HG03439 (cell line): ENCODE results near the gene MUL1.
"Not testable (repeated sequence)": the region's sequence is repeated elsewhere in the genome, so short reads cannot be mapped to it uniquely, and the experiment has no call there.

Experiments
- ATAC-seq: cut with Tn5 transposase; IDR thresholded peaks from one replicate; pipeline ENCODE4 v1.9.1; 2021; ENCODE audit warnings: mild to moderate bottlenecking, moderate library complexity; ENCODE audit not compliant: unreplicated experiment

The MUL1 gene

DNA sequence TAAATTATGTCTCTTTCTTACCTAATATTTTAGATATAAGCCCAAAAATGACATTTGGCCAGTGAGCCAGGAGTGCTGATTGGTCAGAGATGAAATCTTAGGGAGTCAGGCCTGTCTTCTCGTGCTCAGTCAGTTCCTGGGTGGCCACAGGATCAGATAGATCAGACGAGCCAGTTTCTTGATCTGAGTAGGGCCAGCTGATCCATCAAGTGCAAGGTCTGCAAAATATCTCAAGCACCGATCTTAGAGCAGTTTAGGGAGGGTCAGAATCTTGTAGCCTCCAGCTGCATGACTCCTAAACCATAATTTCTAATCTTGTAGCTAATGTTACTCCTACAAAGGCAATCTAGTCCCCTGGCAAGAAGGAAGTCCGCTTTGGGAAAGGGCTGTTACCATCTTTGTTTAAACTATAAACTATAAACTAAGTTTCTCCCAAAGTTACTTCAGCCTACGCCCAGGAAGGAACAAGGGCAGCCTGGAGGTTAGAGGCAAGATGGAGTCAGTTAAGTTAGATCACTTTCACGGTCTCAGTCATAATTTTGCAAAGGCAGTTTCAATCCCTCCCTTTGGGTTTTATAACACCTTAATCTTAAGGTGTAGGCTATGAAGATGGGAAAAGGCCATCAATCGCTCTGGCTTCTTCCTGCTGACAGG is 11.8 kb upstream of the MUL1 start:
- ATAC-seq: not testable (repeated sequence)

DNA sequence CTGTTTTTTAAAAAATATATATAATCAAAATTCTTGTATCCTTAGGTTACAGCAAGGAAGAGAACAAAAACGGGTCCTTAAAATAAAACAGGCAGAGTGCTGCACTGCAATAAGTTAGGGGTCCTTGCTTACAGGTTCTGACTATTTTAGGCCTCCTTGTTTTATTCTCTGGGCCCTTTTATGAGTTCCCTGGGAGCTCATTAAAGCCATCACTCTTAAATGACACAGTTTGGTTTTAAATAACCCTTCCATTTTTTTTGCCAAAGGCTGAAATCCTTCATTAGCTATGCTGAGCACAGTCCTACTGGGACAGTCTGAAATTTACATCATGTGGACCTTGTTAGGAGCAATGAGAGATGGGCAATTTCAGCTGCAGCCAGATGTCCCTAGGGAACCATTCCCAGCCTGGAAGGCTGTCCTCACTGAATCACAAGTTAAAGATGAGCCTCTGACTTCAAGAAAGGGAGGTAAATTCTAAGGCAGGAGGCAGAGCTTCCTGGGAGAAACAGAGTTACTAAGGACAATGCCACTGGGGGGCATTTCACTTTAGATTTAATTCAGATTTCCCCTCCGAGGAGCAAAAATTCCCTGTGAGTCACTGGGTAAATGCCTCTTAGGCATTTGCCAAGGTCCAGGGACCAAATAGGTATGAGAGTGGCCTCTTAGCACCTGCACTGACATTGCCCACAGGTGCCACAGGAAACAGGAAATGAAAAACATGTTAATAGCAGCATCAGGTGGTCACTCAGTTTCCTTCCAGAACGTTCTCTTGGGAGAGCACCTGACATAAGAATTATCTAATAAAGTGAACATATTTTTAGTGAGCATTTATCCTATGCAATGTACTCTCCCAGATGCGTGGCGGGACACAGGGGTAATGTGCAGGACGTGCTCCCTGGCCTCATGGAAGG is 3.8 kb upstream of the MUL1 start:
- ATAC-seq: no peak

DNA sequence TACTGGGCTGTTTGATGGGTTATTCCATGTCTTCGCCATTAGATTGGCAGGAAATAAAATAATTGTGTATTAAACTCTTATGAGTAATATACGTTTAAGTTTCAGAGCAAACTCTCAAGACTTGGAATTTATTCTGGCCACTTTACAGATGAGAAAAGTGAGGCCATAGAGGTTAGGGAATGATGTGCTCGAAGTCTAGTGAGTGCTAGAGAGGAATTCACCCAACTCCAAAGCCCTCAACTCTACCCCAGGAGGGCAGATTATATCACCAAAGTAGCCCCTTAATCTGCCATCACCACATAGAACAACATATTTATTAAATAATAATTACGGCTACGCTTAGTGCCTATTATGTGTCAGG is 440 bp upstream of the MUL1 start:
- no peak for ATAC-seq

DNA sequence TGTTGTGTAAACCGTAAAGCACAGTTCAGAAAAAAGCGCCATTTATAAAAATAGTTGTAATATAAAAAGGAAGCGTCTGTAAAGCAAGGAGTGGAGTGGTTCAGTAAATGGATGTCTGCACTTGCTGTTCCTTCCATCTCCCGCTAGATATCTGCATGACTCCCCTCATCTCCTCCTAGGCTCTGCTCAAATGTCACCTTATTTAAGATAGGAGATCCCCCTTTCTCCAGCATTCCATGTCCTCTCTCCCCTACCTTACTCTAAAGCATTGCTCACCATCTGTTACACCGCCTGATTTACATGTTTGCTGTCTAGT is 745 bp downstream of the MUL1 start:
- peak; percentile 9 for ATAC-seq

DNA sequence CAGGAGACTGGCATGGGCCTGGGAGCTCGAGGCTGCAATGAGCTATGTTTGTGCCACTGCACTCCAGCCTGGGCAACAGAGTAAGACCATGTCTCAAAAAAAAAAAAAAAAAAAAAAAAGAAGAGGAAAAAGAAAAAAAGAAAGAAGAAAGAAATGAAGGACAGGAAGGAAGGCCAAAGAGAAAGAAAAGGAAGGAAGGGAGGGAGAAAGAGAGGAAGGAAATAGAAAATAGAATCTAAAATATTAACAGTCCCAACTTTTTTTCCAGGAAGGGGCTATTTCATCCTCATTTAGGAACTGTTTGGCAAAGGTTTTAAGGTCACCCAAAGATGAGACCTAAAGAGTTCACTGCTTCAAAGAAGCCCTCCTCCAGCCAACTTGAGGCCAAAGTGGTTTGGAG is 2.5 kb downstream of the MUL1 start:
- ATAC-seq: no peak

DNA sequence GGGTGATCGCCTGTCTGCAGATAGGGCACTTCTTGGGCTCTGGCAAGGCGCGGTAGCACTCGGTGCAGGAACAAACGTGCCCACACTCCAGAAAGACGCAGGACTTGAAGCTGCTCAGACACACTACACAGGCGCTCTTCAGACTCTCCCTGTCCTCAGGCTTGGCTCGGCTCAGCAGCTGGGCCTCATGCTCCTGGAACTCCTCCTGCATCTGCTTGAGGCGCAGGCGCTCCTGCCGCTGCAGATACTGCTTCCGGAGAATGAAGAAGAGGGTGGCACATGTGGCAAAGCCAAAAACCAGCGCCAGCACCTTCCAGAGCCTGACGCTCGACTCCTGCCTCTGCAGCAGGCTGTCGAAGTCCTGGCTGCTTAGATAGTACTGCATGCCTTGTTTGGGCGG is 7.2 kb downstream of the MUL1 start:
- ATAC-seq: no peak

DNA sequence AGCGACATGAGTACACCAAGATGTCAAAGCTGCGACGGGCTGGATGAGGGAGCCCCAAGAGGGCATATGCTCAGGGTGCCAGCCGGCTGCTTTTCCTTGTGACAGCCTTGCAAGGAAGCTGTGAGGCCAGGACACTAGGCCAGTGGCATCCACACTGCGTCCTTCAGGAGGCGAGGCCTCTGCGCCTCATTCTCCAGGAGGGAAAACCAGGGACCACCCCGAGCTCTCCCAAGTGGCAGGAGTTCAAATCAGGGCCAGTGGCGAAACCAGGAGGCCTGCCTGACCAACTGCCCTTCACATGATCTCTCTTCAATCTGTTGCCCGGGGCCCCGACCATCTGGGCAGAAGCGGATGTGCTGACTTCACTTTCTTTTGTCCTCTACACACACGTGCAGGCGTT is 8.2 kb downstream of the MUL1 start:
- no peak for ATAC-seq

DNA sequence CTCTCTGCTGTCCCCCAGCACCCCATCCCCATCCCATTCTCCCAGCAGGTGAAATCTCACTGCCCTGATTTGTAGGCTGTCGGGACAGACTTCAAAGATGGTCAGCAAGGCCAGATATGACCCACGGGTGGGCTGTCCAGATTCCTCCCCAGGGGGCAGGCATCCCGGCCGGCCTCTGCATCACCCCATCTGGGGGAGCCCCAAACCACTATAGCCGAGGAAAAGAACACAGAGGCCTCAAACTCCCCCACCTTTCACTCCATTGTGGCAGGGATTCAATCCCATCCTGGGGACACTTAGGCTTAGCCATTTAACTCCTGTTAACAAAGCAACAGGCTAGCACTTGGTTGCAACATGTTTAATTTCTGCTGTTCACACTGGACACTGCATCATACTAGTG is 8.8 kb downstream of the MUL1 start:
- ATAC-seq: no peak

DNA sequence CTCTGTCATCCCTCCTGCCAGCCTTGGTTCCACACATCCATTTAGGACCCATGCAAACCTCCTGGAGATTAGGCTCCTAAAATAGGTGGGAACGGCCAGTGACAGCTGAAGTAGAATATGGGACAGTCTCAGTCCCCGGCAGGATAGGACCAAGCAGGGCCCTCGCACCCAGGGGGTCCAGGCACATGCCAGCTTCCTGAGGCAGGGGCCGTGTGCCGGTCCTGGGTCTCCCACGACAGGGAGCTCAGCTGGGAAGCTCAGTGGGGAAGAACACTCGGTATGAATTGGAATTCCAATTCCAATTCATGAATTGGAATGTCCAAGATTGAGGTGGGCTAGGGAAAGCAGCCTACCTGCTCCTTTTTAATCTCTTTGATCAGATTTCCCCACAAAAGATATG is 9.8 kb downstream of the MUL1 start:
- no peak for ATAC-seq

DNA sequence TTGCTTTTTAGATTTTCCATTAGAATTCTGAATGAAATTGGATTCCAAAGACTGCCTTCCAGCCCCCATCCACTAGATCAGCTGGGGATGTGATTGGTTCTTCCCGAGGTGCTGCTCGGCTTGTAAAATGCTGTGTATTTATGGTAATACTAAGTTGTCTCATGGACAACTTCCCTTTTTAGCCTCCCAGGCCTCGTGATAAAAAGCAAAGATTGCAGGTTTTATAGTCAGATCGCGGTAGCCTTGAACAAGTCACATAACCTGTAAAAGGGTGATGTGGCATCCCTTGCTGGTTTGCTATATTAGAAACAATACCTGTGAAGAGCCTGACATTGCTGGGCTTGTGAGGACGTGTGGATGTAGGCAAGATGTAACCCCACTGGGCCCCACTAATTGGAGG is 10.4 kb downstream of the MUL1 start:
- ATAC-seq: no peak

DNA sequence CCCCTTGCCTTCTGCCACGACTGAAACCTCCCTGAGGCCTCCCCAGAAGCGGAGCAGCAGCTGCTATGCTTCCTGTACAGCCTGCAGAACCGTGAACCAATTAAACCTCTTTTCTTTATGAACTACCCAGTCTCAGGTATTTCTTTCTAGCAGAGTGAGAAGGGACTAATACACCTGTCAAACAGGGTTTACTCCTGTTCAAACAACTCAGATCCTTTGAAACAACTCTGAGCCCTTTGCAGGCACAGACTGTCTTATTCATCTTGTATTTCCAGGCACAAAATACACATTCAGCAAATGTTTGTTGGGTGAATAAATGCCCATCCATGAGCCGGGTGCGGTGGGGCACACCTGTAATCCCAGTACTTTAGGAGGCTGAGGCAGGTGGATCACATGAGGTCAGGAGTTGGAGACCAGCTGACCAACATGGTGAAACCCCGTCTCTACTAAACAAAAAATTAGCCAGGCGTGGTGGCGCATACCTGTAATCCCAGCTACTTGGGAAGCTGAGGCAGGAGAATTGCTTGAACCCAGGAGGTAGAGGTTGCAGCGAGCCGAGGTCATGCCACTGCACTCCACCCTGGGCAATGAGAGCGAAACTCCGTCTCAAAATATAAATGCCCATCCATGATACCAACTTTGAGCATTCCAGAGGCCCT is 11.1 kb downstream of the MUL1 start:
- ATAC-seq: not testable (repeated sequence)

DNA sequence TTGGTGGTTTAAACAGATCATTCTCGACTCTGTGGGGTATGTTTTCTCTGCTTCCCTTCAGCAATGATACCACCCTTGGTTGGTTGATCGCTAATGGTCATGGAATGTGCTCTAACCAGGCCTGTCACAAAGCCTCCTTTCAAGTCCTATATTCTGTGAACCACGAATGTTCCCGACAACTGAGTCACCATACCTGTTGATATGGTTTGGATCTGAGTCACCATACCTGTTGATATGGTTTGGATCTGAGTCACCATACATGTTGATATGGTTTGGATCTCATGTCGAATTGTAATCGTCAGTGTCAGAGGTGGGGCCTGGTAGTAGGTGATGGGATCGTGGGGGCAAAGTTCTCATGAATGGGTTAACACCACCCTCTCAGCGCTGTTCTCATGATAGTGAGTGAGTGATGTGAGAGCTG is 11.7 kb downstream of the MUL1 start:
- no peak for ATAC-seq

DNA sequence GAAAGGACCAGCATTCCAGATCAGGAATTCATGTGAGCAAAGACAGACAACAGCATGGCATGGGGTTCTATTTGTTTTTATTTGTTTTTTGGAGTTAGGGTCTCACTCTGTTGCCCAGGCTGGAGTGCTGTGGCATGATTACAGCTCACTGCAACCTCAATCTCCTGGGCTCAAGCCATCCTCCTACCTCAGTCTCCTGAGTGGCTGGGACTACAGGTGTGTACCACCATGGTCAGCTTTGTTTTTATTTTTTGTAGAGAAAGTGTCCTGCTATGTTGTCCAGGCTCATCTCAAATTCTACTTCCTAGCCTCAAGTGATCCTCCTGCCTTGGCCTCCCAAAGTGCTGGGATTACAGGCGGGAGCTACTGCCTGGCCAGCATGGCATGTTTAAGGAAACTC is 12.3 kb downstream of the MUL1 start:
- no peak for ATAC-seq

DNA sequence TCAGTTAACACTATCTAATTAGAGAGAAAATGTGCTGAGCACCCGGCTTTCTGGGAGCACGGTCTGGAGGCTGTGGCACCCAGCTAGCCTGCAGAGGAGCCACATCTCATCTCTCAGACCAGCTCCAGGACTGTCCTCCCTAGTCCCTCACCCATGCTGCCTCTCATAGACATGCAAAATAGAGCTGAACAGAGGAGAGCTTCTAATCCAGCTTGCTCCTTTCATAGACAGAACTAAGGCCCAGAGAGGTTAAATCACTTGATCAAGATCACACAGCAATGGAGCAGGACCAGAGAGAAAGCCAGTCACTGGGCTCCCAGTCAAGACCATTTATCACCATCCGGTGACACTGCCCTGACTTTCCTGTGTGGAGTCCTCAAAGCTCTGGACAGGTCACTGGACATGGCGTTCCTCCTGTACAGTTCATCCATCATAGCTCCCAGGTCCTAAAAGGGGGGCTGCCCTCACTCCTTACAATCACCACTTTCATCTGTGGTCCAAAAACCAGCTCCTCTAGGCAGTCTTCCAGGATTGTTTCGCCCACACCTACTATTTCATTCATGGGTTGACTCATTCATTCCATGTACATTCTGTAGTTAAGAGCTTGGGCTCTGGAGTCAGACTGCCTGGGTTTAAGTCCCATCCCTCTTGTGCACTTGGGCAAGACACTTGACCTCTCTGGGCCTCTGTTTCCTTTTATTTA is 13.2 kb downstream of the MUL1 start:
- no peak for ATAC-seq

DNA sequence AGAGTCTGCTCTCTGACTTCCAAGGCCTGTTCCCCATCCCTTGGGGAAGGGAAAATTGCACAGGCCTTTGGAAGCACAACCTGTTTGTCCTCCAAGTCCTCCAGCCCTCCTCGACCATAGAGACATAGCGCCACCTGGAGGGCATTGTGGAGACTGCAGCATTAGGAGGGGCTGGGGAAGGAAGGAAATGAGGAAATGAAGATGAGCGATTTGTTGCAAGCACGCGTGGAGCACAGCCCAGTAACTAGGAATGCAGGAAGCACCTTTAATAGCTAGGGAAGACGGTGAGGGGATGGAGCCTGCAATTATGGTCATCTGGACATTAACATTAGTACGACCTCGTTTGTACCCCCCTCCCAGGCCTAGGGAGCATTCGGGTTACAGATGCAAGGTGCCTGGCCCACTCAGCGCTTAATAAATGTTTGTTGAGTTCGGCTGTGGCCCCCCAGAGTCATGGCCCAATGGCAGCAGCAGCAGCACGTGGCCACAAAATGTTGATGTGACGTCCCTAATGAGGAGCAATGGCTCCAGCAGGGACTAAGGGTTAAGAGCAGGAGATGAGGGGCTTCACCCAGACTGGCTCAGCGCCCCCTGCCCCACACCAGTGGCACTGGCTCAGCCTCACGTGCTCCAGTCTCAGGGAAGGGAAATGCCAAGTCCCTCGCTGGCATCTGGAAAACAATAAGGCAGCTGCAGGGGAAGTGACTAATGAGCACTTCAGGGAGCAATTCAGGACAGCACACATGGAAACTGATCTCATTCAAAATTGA is 13.9 kb downstream of the MUL1 start:
- ATAC-seq: no peak

DNA sequence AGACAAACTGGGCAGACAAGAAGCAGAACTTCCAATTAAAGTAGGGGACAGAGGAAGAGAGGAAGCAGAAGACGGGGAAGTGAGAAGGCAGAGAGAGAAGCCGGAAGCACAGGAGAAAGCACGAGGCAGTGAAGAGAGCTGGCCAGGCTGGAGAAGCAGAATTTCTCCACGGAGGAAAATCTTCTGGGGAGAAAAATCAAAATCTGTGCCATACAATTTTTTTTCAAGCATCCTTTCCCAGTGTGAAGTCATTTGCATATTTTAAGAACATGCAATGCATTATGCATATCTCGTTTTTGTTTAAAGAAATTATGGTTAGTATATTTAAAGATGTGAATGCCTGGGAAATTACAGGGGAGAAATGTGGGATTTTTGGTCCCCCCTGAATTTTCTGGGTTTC is 14.6 kb downstream of the MUL1 start:
- ATAC-seq: no peak

DNA sequence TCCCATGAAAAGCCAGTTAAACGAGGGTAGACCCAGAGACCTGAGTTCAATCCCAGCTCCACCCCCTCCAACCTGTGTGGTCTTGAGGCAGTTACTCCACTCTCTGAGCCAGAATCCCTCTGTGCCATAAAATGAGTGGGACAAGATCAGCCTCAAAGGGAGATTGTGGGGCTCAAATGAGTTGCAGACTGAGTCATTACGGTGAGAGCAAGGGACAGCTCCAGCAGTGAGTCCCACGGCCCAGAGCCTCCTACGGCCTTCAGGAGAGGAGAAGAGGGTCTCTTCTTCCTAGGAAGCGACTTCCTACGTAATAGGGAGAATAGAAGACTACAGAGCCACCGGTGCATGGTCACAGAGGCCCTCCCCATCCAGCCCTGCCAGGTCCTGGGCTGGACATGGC is 15.2 kb downstream of the MUL1 start:
- ATAC-seq: no peak

DNA sequence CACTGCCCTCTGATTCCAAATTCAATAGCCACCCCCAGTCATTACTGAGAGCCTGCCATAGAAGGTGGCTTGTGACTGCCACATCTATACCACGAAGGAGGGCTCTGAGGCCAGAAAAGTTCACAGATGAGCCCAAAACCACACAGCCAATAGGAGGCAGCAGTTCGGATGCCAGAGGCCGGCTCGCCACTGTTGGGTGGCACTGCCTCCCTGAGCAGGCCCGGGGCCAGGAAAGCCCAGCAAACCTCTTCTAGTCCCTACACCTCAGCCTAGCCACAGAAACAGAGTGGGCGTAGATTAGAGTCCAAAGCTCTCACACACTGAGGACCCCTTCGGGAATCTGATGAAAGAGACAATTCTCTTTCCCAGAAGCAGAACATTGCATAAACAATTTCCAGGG is 16.1 kb downstream of the MUL1 start:
- ATAC-seq: no peak

DNA sequence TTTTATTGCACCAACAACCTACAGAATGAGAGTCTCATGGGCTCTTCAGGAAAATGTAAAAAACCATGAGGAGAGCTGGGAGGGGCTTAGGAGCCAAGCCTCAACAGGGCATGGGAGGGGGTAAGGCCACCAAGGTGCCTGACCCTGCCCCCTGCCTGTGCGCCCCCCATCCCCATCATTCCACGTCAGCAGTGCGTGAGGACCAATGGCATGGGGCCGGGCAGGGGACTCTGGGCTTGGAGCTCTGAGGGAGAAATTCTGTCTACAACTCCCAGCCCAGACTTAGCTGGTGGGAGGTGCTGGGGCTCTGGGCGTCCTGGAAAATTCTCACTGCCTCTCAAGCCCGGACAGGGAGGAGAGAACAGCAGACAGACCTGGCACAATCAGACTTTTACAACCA is 16.8 kb downstream of the MUL1 start:
- ATAC-seq: no peak

DNA sequence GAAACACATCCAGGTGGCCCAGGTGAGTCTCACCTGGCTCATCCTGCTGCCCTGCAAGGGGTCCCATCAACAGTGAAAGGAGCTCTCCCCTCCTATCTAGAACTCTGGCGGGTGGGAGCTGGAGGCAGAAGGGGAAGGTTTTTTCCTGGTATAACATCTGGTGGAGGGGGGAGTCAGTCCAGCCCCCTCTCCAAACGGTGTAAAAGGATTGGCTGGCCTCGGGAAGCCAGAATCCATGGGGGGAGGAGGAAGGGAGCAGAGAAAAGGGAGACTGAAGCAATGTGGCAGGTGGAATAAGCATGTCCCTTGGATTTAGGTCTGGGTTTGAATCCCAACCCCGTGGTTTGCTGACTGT is 20.7 kb downstream of the MUL1 start:
- no peak for ATAC-seq
